ENCODE results near the gene LRRC59.

The LRRC59 gene

GRCh38 chr17:50373705-50374104 lies 23.6 kb downstream of the LRRC59 start:
- no peak overlapping the region for H3K4me3 ChIP-seq (ENCODE audit: insufficient read depth, low read depth, low read length, poor library complexity, severe bottlenecking)
- peaks cover 15% of the 10 kb centered on the region for H3K36me3 ChIP-seq (ENCODE audit: control insufficient read depth, insufficient read depth, low read length)
- no peaks in the 10 kb centered on the region for H3K27me3 ChIP-seq (replicated peaks; ENCODE audit: control insufficient read depth, insufficient read depth, low read length, poor library complexity, severe bottlenecking)
- no peak overlapping the region for H3K27ac ChIP-seq (ENCODE audit: insufficient read depth, low read length, poor library complexity, severe bottlenecking)
- DNase-seq = no peak
- peaks cover 16% of the 10 kb centered on the region for H3K4me1 ChIP-seq (ENCODE audit: control insufficient read depth, insufficient read depth, low read length, poor library complexity, severe bottlenecking)
- no peaks in the 10 kb centered on the region for H3K9me3 ChIP-seq (ENCODE audit: control insufficient read depth, low read length)

DNA sequence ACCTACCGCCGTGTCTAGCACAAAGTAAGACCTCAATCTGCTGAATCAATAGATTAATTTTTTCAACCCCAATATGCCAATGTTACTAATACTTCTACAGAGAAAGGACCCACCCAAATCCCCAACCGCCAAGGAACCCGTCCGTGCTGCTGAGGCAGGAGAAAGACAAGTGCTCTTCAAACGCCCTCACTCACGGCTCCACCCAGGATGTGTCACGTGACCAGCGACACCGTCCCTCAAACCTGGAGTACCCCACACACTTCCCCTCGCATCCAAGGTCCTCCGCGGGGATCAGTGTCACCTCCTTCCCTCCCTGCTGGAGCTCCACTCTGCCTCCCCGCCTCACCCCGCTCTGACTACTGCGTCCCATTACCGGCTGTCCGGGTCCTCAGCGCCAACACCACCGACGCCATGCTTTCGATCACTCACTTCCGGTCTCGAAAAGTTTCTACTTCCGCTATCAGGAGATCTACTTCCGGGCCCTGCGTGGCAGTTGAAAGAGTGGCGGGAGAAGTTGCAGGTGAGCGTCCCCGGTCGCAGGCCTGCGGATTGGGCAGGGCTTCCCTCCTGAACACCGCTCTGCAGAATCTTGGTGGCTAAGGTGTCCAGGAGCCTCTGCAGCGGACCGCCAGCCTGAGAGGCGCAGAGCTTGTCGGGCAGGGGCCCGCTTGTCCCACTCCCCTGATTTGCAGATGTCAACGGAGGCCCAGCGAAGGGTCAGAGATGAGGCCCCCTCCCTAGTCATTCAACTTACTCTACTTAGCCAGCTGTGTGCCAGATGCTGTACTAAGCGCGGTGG lies 24.4 kb downstream of the LRRC59 start, which contains the start of the genes EME1 and MRPL27:
EME1 (plus strand) TSS at position 472 of the 799 bp plus-strand sequence. CDS start 1,980 bp downstream, outside the sequence.
MRPL27 (minus strand) TSS at position 427 of the 799 bp plus-strand sequence; CDS start at position 413, 14 bp downstream.
- peak within 1 kb of the TSS; percentile 97 for H3K27ac ChIP-seq (ENCODE audit: insufficient read depth, low read length, poor library complexity, severe bottlenecking)
- H3K4me3 ChIP-seq (ENCODE audit: insufficient read depth, low read depth, low read length, poor library complexity, severe bottlenecking) = peak within 1 kb of the TSS; percentile 92
- peaks cover 16% of the 10 kb centered on the region for H3K4me1 ChIP-seq (ENCODE audit: control insufficient read depth, insufficient read depth, low read length, poor library complexity, severe bottlenecking)
- H3K27me3 ChIP-seq (replicated peaks; ENCODE audit: control insufficient read depth, insufficient read depth, low read length, poor library complexity, severe bottlenecking) = no peaks in the 10 kb centered on the region
- DNase-seq = peak; percentile 54 to 81 (median 79)
- H3K36me3 ChIP-seq (ENCODE audit: control insufficient read depth, insufficient read depth, low read length) = peaks cover 21% of the 10 kb centered on the region
- no peaks in the 10 kb centered on the region for H3K9me3 ChIP-seq (ENCODE audit: control insufficient read depth, low read length)

- Histone ChIP-seq H3K9me3 (ENCODE audit: control insufficient read depth, low read length) (no peaks in the 10 kb centered on the region), H3K4me3 (ENCODE audit: insufficient read depth, low read depth, low read length, poor library complexity, severe bottlenecking) (peak overlapping the region; percentile 92), H3K27me3 (replicated peaks; ENCODE audit: control insufficient read depth, insufficient read depth, low read length, poor library complexity, severe bottlenecking) (no peaks in the 10 kb centered on the region), H3K36me3 (ENCODE audit: control insufficient read depth, insufficient read depth, low read length) (peaks cover 28% of the 10 kb centered on the region), H3K27ac (ENCODE audit: insufficient read depth, low read length, poor library complexity, severe bottlenecking) (peak overlapping the region; percentile 97), H3K4me1 (ENCODE audit: control insufficient read depth, insufficient read depth, low read length, poor library complexity, severe bottlenecking) (peaks cover 16% of the 10 kb centered on the region)
- no peak for DNase-seq
These were observed 25.0 kb downstream of the LRRC59 start for GRCh38 chr17:50372222-50372757.

- DNase-seq = no peak
- Histone ChIP-seq H3K4me1 (ENCODE audit: control insufficient read depth, insufficient read depth, low read length, poor library complexity, severe bottlenecking) (peaks cover 16% of the 10 kb centered on the region), H3K27me3 (replicated peaks; ENCODE audit: control insufficient read depth, insufficient read depth, low read length, poor library complexity, severe bottlenecking) (no peaks in the 10 kb centered on the region), H3K27ac (ENCODE audit: insufficient read depth, low read length, poor library complexity, severe bottlenecking) (no peak overlapping the region), H3K36me3 (ENCODE audit: control insufficient read depth, insufficient read depth, low read length) (peaks cover 36% of the 10 kb centered on the region), H3K9me3 (ENCODE audit: control insufficient read depth, low read length) (no peaks in the 10 kb centered on the region), H3K4me3 (ENCODE audit: insufficient read depth, low read depth, low read length, poor library complexity, severe bottlenecking) (no peak overlapping the region)
These were observed 25.8 kb downstream of the LRRC59 start for GRCh38 chr17:50371526-50371925.

DNA sequence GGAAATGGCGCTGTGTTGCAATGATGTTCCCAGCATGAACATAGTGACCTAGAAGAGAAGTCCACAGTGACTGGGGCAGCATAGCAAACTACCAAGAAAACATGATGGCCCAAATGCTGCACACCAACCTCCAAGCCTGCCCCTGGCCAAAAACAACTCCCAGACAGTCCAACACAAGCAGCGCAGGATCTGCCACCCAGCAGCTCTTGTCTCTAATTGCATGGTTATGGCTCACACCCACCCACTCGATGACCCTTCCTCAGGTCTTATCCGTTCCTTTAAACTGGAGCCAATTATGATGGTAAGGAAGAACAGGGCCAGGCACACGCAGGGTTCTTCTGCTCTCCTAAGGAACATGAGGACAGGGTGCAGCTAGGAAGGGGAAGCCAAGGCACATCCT lies 27.3 kb downstream of the LRRC59 start:
- no peak for DNase-seq
- peaks cover 16% of the 10 kb centered on the region for H3K4me1 ChIP-seq (ENCODE audit: control insufficient read depth, insufficient read depth, low read length, poor library complexity, severe bottlenecking)
- H3K27ac ChIP-seq (ENCODE audit: insufficient read depth, low read length, poor library complexity, severe bottlenecking) = no peak overlapping the region
- H3K36me3 ChIP-seq (ENCODE audit: control insufficient read depth, insufficient read depth, low read length) = peaks cover 48% of the 10 kb centered on the region
- no peak overlapping the region for H3K4me3 ChIP-seq (ENCODE audit: insufficient read depth, low read depth, low read length, poor library complexity, severe bottlenecking)
- H3K27me3 ChIP-seq (replicated peaks; ENCODE audit: control insufficient read depth, insufficient read depth, low read length, poor library complexity, severe bottlenecking) = no peaks in the 10 kb centered on the region
- no peaks in the 10 kb centered on the region for H3K9me3 ChIP-seq (ENCODE audit: control insufficient read depth, low read length)

DNA sequence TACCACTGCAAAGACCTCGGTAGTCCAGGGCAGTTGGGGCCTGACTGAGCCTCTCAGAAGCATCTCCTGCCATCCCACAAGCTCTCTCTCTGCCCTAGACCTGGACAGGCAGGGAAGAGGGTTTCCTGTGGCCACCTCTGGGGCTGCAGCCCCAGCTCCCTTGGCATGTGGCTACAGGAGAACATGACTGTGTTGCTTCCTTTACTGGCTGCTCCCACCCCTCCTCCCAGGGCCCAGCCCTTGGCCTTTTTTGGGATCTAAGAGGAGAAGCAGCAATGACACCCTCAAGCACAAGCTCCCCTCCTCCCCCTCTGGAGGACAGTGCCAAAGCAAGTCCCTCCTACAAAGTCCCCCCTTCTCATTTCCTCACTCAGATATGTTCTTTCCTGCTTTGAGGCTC lies 29.9 kb downstream of the LRRC59 start:
- no peaks in the 10 kb centered on the region for H3K27me3 ChIP-seq (replicated peaks; ENCODE audit: control insufficient read depth, insufficient read depth, low read length, poor library complexity, severe bottlenecking)
- H3K27ac ChIP-seq (ENCODE audit: insufficient read depth, low read length, poor library complexity, severe bottlenecking) = no peak overlapping the region
- H3K9me3 ChIP-seq (ENCODE audit: control insufficient read depth, low read length) = no peaks in the 10 kb centered on the region
- DNase-seq = no peak
- H3K4me3 ChIP-seq (ENCODE audit: insufficient read depth, low read depth, low read length, poor library complexity, severe bottlenecking) = no peak overlapping the region
- peaks cover 13% of the 10 kb centered on the region for H3K4me1 ChIP-seq (ENCODE audit: control insufficient read depth, insufficient read depth, low read length, poor library complexity, severe bottlenecking)
- peaks cover 51% of the 10 kb centered on the region for H3K36me3 ChIP-seq (ENCODE audit: control insufficient read depth, insufficient read depth, low read length)

- no peak overlapping the region for H3K27ac ChIP-seq (ENCODE audit: insufficient read depth, low read length, poor library complexity, severe bottlenecking)
- no peak overlapping the region for H3K4me3 ChIP-seq (ENCODE audit: insufficient read depth, low read depth, low read length, poor library complexity, severe bottlenecking)
- H3K4me1 ChIP-seq (ENCODE audit: control insufficient read depth, insufficient read depth, low read length, poor library complexity, severe bottlenecking) = peaks cover 4% of the 10 kb centered on the region
- peaks cover 51% of the 10 kb centered on the region for H3K36me3 ChIP-seq (ENCODE audit: control insufficient read depth, insufficient read depth, low read length)
- no peaks in the 10 kb centered on the region for H3K27me3 ChIP-seq (replicated peaks; ENCODE audit: control insufficient read depth, insufficient read depth, low read length, poor library complexity, severe bottlenecking)
- DNase-seq = no peak
- H3K9me3 ChIP-seq (ENCODE audit: control insufficient read depth, low read length) = no peaks in the 10 kb centered on the region
These were observed 31.5 kb downstream of the LRRC59 start for GRCh38 chr17:50365649-50366393.

GRCh38 chr17:50365165-50365564 lies 32.2 kb downstream of the LRRC59 start:
- H3K27ac ChIP-seq (ENCODE audit: insufficient read depth, low read length, poor library complexity, severe bottlenecking) = no peak overlapping the region
- H3K27me3 ChIP-seq (replicated peaks; ENCODE audit: control insufficient read depth, insufficient read depth, low read length, poor library complexity, severe bottlenecking) = no peaks in the 10 kb centered on the region
- H3K9me3 ChIP-seq (ENCODE audit: control insufficient read depth, low read length) = no peaks in the 10 kb centered on the region
- no peak overlapping the region for H3K4me3 ChIP-seq (ENCODE audit: insufficient read depth, low read depth, low read length, poor library complexity, severe bottlenecking)
- peaks cover 4% of the 10 kb centered on the region for H3K4me1 ChIP-seq (ENCODE audit: control insufficient read depth, insufficient read depth, low read length, poor library complexity, severe bottlenecking)
- peaks cover 46% of the 10 kb centered on the region for H3K36me3 ChIP-seq (ENCODE audit: control insufficient read depth, insufficient read depth, low read length)
- no peak for DNase-seq

DNA sequence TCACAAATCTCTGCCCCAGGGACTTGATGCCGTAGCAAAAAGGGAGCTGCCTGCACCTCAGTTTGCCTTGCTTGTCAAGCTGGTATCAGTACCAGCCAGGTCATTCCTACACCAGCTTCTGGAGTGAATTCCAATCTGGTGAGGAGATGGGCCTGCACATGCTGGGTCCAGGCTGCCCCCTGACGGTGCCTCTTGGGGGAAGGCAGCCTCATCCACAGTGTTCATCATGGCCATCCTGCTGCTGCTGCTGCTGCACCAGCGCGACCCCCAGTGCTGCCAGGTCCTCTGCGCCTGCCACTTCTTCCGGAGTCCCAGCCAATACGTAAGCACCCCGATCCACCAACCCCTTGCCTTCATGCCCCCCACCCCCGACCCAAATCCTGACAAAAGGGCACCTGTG lies 32.6 kb downstream of the LRRC59 start:
- H3K27me3 ChIP-seq (replicated peaks; ENCODE audit: control insufficient read depth, insufficient read depth, low read length, poor library complexity, severe bottlenecking) = no peaks in the 10 kb centered on the region
- no peaks in the 10 kb centered on the region for H3K9me3 ChIP-seq (ENCODE audit: control insufficient read depth, low read length)
- peaks cover 4% of the 10 kb centered on the region for H3K4me1 ChIP-seq (ENCODE audit: control insufficient read depth, insufficient read depth, low read length, poor library complexity, severe bottlenecking)
- no peak overlapping the region for H3K4me3 ChIP-seq (ENCODE audit: insufficient read depth, low read depth, low read length, poor library complexity, severe bottlenecking)
- no peak for DNase-seq
- no peak overlapping the region for H3K27ac ChIP-seq (ENCODE audit: insufficient read depth, low read length, poor library complexity, severe bottlenecking)
- H3K36me3 ChIP-seq (ENCODE audit: control insufficient read depth, insufficient read depth, low read length) = peaks cover 43% of the 10 kb centered on the region

GRCh38 chr17:50364061-50364458 lies 33.3 kb downstream of the LRRC59 start:
- H3K4me1 ChIP-seq (ENCODE audit: control insufficient read depth, insufficient read depth, low read length, poor library complexity, severe bottlenecking) = peaks cover 4% of the 10 kb centered on the region
- peaks cover 44% of the 10 kb centered on the region for H3K36me3 ChIP-seq (ENCODE audit: control insufficient read depth, insufficient read depth, low read length)
- H3K27ac ChIP-seq (ENCODE audit: insufficient read depth, low read length, poor library complexity, severe bottlenecking) = no peak overlapping the region
- H3K27me3 ChIP-seq (replicated peaks; ENCODE audit: control insufficient read depth, insufficient read depth, low read length, poor library complexity, severe bottlenecking) = no peaks in the 10 kb centered on the region
- H3K9me3 ChIP-seq (ENCODE audit: control insufficient read depth, low read length) = no peaks in the 10 kb centered on the region
- DNase-seq = no peak
- H3K4me3 ChIP-seq (ENCODE audit: insufficient read depth, low read depth, low read length, poor library complexity, severe bottlenecking) = no peak overlapping the region

Measured in effector memory CD4-positive, alpha-beta T cell (primary cell).